Measurements from ENCODE around the gene SAMD1.

The SAMD1 gene

DNA sequence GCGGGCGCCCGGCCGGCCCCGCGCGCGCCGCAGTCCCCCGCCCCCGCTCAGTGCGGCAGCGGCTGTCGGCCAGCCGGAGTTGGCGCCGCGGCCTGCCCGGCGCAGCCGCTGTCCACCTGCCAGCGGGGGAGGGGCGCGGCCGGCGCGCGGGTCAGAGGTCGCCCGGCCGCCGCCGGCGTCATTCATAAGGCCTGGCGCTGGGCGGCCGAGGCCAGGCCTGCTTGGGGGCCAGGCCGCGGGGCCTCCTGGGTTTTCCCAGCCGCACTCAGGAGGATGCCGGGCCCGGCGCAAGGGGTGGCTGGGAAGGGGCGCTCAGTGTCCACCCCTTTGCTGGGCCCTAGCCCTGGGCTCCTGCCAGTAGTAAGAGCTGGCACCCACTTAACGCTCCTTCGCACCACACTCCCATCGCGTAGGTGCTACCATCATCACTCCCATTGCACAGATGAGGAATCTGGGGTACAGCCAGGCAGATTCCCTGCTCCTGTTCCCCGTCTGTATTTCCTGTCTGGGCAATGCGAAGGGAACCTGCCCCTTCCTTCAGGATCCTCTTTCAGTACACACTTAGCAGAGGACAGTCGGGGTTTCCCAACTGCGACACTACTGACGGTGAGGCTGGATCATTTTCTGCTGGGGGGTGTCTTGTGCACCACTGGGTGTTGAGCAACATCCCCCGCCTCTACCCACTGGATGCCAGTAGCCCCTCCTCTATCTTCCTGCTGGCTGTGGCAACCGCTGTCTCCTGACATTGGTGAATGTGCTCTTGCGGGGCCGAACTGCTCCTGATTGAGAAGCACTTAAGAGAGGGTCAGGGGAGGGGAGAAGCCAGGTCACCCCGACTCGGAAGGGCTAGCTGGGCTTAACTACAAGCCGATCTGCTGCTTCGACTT lies 27.9 kb upstream of the SAMD1 start:
- peak overlapping the region; percentile 39 to 51 for H3K4me3 ChIP-seq (replicated peaks in 1 of 2; ENCODE audit: low read depth in 2 of 2, low read length in 2 of 2)
- DNase-seq (ENCODE audit: low read depth in 2 of 2) = peak; percentile 69 to 88
- no peak for TF ChIP-seq CTCF (IDR thresholded peaks at IDR 0.05; ENCODE audit: low read depth, low read length)

DNA sequence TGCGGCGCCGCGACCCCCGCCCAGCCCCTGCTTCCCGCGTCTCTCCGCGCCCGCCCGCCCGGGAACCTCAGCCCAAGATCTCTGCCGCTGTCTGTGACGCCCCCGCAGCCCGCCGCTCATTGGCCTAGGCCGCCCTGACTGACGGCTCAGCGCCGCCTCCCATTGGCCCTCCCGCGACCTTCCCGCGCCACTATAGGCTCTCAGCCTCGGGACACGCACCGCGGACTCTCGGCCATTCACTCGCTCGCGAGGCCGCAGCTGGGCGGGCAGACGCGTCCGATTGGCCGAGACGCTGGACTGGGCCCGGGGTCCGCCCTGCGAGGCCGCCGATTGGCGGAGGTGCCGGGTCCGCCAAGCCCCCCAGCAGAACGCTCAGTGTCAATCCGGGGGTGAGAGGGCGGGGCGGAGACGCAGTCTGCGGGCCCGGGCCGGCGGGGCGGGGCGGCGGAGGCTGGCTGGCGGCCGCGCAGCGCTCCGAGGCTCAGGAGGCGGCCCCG lies 27.2 kb upstream of the SAMD1 start, which contains the start of gene PRKACA:
TSS of gene PRKACA (minus strand) at position 95 of the 497 bp plus-strand sequence. CDS start 215 bp downstream, outside the sequence.
- peak; percentile 98 to 99 for DNase-seq (ENCODE audit: low read depth in 2 of 2)
- TF ChIP-seq CTCF (IDR thresholded peaks at IDR 0.05; ENCODE audit: low read depth, low read length) = no peak
- H3K4me3 ChIP-seq (replicated peaks in 1 of 2; ENCODE audit: low read depth in 2 of 2, low read length in 2 of 2) = peak within 1 kb of the TSS; percentile 80 to 95

DNA sequence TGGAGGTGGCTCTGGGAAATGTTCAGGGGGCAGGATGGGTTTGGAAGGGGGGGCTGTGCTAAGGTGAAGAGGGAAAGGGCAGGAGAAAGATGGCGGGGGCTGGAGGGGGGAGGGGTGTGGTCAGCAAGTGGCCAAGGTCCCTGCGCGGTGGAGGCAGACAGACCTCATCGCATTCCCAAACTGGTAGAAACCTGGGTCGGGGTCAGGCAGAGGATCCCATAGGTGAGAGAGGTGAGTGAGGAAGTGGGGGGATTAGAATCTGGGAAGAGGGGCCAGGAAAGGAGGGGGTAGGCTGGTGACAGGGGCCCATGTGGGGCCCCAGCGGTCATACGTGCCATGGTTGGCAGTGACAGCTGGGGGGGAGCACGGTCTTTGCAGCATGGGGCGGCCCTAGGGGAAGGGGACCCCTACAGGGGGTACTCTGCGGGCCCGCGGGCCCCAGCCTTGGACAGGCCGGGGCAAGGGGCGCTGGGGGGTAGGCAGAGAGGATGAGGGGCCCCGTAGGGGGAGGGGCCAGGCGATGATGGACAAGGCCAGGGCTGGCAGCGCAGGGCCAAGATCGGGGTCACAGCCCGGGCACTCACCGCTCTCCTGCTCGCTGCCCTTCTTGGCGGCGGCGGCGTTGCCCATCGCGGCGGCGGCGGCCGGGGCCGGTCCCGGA lies 26.5 kb upstream of the SAMD1 start:
- peak overlapping the region; percentile 80 to 95 for H3K4me3 ChIP-seq (replicated peaks in 1 of 2; ENCODE audit: low read depth in 2 of 2, low read length in 2 of 2)
- no peak for TF ChIP-seq CTCF (IDR thresholded peaks at IDR 0.05; ENCODE audit: low read depth, low read length)
- DNase-seq (ENCODE audit: low read depth in 2 of 2) = no peak

DNA sequence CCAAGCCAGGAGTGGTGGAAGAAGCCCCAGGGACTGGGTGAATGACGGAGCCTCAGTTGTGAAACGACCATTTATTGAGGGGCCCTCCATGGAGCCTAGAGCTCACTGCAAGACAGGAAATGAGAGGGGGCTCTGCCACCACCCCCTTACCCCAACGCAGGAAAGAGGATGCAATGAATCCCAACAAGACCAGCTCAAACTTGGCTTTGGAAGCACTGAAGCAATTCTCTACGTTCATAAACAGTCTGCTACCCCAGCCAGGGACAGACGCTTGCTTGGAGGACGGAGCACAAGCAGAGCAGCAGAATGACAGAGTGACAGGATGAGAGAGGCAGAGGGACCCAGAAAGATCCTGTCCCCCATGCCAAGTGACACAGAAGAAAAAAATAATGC lies 26.0 kb upstream of the SAMD1 start:
- no peak for TF ChIP-seq CTCF (IDR thresholded peaks at IDR 0.05; ENCODE audit: low read depth, low read length)
- H3K4me3 ChIP-seq (replicated peaks in 1 of 2; ENCODE audit: low read depth in 2 of 2, low read length in 2 of 2) = peak overlapping the region; percentile 80 to 95
- no peak for DNase-seq (ENCODE audit: low read depth in 2 of 2)

- no peak for DNase-seq (ENCODE audit: low read depth in 2 of 2)
- H3K4me3 ChIP-seq (replicated peaks in 1 of 2; ENCODE audit: low read depth in 2 of 2, low read length in 2 of 2) = no peak overlapping the region
- TF ChIP-seq CTCF (IDR thresholded peaks at IDR 0.05; ENCODE audit: low read depth, low read length) = no peak
These were observed 25.2 kb upstream of the SAMD1 start for GRCh38 chr19:14115756-14116155.

- peak; percentile 40 to 51 for DNase-seq (ENCODE audit: low read depth in 2 of 2)
- peak; percentile 70 for TF ChIP-seq CTCF (IDR thresholded peaks at IDR 0.05; ENCODE audit: low read depth, low read length)
- H3K4me3 ChIP-seq (replicated peaks in 1 of 2; ENCODE audit: low read depth in 2 of 2, low read length in 2 of 2) = no peak overlapping the region
These were observed 24.3 kb upstream of the SAMD1 start for GRCh38 chr19:14114854-14115253.

Measured in cardiac fibroblast (primary cell).